HG02943 (cell line): ENCODE results near the gene AGRN.
"Not testable (repeated sequence)": the region's sequence is repeated elsewhere in the genome, so short reads cannot be mapped to it uniquely, and the experiment has no call there.

ENCODE experiments used
- ATAC-seq: cut with Tn5 transposase; IDR thresholded peaks from one replicate; pipeline ENCODE4 v1.9.1; 2021; ENCODE audit warnings: mild to moderate bottlenecking, low read depth, moderate library complexity; ENCODE audit not compliant: unreplicated experiment

The AGRN gene

DNA sequence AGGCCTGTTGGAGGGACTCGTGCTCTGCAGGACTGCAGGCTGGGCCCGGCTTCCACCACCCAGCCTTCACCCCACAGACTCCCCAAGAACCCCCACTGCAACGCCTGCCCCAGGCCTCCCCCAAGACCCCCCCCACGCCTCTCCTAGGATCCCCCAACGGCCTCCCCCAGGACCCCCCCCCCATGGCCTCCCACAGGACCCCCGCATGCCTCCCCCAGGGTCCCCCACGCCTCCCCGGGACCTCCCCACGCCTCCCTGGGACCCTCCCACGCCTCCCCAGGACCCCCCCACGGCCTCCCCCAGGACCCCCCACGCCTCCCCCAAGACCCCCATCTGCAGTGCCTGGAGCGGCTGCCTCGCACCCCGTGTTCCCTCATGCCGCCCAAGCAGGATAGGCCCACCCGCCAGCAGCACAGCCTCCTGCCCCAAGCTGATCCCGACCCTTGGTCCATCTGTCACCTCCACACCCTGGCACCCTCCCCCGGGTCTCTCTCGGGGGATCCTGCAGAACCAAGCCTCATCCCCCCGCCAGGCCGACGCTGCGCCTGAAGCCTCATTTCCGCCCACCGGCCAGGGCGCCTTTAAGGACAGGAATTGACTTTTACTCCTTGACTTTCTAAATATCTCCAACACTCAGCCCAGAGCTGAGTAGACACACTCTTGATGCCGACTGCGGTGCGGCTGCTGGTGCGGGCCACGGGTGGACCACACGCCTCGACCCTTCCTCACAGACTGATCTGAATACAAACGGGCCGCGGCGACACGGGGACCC is 68.3 kb downstream of the AGRN start:
- ATAC-seq = no peak

DNA sequence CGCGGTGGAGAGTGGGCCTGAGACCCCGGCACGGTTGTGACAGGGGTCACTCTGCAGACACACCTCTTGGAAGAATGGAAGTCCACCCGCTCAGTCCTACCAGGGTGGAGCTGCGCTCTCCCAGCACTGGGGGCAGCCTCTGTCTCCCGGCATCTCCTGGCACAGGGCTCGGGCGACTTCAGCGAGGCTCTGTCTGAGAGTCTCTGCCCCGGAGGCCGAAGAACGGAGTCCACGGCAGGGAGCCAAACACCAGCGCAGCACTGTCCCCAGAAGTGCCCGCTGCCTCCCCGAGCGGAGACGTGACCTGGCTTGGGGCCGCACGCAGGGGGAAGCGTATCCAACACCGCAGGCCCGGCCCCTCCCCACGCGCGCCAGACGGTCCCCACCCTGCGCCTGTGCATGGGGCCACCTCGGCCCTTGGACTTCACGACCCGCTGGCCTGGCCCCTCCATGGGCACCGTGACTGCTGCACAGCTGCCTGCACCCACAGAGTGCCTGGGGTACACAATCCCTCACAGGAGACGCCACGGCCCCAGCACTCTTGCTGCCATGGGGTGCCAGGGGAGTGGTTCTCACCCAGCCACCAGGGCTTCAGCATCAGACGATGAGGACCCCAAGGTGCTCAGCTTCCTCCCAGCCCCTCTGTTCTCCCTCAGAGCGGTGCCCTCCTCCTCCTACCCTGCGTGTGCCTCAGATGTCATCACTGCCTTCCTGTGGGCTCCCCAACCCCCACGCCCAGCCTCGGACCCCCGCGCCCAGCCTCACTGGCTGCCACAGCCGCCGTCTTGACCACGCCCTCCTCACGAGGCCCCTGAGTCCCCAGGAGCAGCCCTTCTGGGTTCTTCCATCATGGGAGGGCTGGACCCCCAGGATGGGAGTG is 69.1 kb downstream of the AGRN start:
- no peak for ATAC-seq

DNA sequence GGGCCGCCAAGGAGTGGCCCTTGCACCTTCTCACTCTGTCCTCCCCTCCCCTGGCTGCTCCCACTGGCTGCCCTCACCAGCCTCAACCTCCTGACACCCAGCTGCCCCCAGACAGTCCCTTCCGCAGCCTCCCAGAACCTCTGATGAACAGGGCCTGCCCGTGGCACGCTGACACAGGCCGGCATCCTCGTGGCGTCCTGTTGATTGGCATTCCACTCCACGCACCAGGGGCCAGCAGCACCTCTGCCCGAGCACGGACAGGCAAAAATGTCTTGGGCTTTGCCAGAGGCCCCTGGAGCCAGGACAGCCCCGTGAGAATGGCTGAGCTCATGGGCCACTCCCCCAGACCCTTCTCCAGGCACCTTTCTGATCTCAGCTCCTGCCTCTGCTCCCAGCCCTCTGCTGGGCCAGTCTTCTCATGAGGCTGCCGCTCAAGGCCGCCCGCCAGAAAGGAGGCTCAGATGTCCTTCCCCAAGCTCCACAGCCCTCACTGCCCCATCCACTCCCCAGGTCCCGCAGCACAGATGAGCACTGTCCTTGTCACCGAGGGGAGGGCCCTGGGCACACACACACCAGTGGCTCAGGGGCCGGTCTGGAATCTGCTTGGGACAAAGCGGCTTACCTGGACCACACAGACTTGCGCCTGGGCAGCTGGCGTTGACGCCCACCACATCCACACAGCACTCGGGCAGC is 70.0 kb downstream of the AGRN start:
- no peak for ATAC-seq

DNA sequence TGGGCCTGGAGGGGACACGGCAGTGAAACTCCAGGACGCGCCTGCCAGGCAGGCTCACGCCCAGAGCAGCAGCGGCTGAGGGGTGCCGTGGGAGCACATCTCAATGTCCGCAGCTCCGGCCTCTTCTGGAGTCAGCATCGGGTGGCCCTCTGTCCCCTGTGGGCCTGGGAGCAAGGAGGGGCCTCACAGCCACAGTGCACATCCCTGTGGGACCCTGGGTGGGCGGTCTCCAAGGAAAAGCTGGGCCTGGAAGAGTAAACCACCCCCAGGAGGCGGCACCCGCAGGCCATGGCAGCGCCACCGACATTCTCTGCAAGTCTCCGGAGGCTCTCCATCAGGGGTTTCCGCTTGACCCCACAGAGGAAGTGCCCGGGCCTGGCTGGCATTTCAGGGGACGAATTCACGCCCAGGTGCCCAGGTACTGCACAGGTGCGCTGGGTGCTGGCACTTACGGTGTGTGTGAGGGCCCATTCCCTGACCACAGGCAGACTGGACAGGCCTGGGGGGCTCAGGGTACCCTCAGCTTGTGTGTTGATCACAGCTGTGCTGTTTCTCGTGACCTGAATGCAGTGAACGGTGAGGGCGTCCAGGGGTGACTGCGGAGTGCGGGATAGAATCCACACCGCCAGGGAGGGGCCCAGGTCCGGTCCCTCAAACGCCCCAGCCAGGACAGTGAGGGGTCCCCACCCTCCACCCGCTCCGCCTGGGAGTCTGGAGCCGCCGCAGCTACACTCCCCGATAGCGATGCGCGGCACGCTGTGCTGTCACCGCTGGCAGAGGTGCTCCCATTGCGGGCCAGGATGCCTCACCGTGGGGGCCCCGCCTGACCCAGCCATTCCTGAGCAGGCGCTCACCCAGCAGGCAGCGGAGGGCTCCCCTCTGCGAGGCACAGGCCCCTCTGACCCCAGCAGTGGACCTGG is 70.8 kb downstream of the AGRN start:
- ATAC-seq = no peak

DNA sequence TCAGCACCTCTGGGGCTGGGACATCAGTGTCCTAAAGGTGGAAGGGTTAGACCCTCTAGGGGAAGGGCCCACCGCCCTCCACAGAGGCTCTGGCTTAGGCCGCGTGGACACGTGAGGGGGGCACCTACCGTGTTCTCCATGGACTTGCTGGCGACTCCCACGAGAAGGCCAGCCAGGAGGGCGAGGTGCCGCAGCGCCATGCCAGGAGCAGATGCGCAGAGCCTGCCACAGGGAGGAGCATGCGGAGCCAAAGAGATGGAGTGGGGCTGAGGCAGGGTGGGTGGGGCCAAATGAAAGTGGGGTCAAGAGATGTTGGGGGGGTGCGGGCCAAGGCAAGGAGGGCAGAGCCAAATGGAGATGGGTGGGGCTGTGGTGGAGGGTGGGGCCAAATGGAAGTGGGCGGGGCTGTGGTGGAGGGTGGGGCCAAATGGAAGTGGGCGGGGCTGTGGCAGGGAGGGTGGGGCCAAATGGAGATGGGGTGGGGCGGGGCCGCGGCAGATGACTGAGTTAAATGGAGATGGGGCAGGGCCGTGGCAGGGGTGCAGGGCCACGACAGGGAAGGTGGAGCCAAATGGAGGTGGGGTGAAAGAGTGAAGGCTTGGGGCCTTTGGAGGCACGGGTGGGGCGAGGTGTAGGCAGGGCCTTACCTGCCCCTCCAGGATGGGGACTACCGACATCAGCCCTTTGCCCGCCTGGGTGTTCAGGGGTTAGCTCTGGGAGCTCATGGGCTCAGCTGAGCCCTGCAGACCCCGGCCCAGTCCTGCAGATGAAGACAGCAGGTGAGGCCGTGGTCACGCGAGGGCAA is 71.6 kb downstream of the AGRN start:
- no peak for ATAC-seq

DNA sequence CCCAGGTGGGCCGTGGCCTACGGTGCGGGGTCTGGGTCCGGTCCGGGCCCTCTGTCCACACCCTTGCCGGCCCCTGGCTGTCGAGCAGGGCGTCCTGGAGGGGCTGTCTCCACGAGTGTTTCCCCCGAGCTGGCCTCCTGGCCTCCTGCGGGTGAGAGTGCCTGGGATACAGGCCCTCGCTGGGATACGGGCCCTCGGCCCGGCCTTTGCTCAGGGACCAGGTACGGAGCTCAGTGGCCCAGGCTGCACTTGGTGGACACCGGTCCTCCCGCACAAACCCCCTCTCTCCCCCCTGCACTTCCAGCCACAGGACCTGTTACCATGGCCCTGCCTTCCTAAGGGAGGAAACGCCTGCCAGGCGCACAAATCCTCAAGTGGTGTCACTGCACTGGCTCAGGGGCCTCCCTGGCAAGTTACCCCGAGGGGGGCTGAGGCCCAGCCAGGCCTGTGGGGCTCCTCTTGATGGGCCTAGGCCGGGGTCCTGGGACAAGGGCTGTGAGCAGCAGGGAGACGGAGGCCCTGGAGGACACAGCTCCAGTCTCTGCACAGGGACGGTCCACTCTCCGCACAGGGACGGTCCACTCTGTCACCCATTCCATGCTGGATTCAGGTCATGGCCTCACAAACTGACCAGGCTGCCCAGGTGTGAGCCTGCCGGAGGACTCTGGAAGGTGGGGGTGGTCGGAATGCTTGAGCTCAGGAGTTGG is 72.4 kb downstream of the AGRN start:
- ATAC-seq = no peak

DNA sequence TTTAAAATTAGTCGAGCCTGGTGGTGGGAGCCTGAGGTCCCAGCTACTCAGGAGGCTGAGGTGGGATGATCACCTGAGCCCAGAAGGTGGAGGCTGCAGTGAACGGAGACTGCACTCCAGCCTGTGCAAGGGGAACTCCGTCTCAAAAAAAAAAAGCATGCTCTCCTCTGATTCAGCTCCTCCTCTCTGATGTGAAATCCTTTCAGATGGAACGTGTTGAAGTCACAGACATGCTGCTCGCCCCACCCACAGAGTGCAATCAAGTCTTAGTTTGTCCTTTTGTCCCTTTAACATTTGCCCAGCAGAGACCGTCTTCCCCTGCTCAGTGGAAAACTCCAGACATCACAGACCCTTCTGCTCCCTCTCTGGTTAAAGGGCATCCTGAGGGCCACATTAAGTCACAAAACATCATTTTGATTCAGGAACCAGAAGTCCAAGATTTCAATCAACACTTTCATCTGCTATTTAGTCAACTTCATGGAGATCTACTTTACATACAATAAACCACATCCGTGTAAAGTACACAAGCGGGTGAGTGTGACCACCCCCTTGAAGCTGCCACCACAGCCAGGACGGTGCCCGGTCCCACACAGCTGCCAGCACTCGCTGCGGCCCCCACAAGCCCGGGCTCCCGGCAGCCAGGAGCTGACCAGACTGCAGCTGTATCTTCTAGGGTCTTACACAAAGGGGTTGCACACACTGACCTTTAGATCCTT is 73.1 kb downstream of the AGRN start:
- no peak for ATAC-seq

DNA sequence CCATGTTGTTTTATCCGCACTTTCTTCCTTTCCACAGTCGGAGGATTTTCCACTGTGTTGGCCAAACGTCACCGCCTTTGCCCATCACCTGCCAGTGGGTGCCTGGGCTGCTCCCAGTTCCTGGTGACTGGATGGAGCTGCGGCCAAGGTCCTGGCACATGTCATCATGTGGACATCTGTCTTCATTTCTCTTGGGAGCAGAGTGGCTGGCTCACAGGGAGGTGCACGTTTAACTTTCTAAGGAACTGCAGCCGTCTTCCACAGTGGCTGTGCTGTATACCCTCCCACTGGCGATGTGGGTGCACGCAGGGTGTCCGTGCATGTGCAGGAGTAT is 73.7 kb downstream of the AGRN start:
- ATAC-seq = no peak

DNA sequence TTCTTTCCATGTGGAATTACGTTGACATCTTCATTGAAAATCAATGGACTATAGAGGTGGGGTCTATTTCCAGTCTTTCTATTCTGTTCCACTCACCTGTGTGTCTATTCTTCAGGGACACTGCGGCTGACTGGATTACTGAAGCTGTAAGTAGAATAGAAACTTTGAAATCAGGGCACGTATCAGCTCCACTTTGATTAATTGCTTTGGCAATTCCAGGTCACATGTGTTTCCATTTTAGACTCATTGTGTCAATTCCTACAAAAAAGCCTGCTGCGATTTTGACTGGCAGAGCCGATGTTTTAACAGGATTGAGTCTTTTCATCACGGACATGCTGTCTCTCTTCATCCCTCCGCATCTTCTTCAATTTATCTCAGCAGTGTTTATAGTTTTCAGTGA is 75.1 kb downstream of the AGRN start:
- no peak for ATAC-seq

DNA sequence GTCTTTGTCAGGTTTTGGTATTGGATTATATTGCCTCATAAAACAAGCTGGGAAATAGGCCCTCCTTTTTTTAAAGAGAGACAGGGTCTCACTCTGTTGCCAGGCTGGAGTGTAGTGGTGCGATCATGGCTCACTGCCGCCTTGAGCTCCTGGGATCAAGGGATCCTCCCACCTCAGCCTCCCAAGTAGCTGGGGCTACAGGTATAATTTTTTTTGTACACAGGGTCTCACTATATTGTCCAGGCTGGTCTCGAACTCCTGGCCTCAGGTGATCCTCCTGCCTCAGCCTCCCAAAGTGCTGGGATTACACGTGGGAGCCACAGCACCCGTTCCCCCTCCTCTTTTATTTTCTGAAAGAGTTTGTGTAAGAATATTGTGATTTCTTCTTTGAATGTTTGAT is 76.2 kb downstream of the AGRN start:
- not testable (repeated sequence) for ATAC-seq

DNA sequence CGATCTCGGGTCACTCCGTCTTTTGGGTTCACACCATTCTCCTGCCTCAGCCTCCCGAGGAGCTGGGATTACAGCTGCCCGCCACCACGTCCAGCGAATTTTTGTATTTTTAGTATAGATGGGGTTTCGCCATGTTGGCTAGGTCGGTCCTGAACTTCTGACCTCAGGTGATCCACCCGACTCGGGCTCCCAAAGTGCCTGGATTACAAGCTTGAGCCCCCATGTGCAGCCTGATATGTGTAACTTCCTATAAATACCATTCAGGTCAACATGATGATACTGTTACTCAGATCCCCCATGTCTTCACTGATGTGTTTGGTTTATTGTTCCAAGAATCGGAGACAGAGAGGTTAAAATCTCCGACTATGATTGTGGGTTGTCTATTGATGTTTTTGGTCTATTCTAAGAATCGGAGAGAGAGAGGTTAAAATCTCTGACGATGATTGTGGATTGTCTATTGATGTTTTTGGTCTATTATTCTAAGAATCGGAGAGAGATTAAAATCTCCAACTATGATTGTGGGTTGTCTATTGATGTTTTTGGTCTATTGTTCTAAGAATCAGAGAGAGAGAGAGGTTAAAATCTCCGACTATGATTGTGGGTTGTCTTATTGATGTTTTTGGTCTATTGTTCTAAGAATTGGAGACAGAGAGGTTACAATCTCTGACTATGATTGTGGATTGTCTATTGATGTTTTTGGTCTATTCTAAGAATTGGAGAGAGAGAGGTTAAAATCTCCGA is 78.9 kb downstream of the AGRN start:
- no peak for ATAC-seq

DNA sequence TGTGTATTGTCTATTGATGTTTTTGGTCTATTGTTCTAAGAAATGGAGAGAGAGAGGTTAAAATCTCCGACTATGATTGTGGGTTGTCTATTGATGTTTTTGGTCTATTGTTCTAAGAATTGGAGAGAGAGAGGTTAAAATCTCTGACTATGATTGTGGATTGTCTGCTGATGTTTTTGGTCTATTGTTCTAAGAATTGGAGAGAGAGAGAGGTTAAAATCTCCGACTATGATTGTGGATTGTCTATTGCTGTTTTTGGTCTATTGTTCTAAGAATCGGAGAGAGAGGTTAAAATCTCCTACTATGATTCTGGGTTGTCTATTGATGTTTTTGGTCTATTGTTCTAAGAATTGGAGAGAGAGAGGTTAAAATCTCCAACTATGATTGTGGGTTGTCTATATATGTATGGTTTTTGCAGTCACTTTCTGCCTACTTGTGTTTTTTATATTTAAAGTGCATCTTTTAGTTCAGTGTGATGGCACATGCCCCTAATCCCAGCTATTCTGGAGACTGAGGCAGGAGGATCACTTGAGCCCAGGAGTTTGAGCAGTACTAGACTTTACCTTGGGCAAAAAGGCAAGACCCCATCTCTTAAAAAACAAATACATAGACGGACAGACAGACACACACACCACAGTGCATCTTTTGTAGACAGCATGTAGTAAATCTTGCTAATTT is 79.7 kb downstream of the AGRN start:
- ATAC-seq = no peak

DNA sequence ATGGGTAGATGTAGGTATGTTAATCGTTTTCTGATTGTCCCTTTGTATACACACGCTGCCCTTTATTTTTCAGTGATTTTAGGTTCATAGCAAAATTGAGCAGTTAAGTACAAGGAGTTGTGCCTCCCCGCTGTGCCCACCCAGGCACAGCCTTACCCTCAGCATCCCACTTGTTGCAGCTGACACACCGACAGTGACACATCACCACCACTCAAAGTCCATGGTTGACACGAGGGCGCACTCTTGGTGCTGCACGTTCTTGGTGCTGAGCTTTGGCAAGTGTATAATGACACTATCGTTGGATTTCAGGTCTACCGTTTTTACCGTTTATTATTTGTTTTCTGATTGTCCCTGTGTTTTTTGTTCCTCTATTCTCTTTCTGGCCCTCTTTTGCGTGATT is 80.4 kb downstream of the AGRN start:
- ATAC-seq = no peak

DNA sequence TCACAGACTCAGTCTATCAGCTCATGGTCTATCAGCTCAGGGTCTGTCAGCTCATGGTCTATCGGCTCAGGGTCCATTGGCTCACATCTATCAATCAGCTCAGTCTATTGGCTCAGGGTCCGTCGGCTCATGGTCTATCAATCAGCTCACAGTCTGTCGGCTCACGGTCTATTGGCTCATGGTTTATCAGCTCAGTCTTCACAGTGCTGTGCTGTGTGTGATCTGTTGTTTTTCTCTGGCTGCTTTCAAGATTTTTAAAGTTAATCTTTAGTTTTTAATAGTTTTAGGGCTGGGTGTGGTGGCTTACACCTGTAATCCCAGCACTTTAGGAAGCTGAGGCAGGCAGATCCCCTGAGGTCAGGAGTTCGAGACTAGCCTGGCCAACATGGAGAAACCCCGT is 81.6 kb downstream of the AGRN start:
- ATAC-seq = no peak

DNA sequence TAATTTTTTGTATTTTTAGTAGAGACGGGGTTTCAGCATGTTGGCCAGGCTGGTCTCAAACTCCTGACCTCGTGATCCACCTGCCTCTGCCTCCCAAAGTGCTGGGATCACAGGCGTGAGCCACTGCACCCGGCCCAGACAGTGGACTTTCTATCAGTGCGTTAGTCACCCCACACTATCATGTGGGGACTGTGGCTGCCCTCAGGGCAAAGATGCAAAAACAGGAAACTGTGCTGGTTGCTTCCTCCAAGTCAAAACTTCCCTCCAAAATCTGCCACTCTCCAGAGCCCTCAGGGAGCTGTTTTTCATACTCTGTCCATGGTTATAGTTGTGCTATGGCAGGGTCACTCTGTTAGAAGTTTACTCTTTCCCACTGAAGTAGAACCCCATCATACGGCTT is 84.2 kb downstream of the AGRN start:
- not testable (repeated sequence) for ATAC-seq
